Subcutaneous preadipocyte (primary cell): Measurements from ENCODE around the gene PCDHGB3. TPM values are rescaled to one million over a fixed set of nuclear protein-coding genes. Genes with fewer than 3 reads are reported as not detected.

Source experiments
- total RNA-seq: library from RNA; depleted of rRNA; stranded (reverse); fragments of >200 nt; gene quantifications from 2 replicates; pipeline ENCODE4 v1.2.3, GENCODE V29; 2012

Gene PCDHGB3
- total RNA-seq, 1 donor, result 2.2 TPM

GRCh38 chr5:141407790-141408505, 37.9 kb downstream of the PCDHGB3 start, which contains the start of gene PCDHGB6:
TSS of gene PCDHGB6 (plus strand) at chr5:141408021. CDS start at chr5:141408203, 182 bp downstream.

GRCh38 chr5:141412854-141413539, 43.0 kb downstream of the PCDHGB3 start, which contains the start of gene PCDHGA10:
TSS of gene PCDHGA10 (plus strand) at chr5:141412987. CDS start at chr5:141413176, 189 bp downstream.

GRCh38 chr5:141417494-141418172, 47.6 kb downstream of the PCDHGB3 start, which contains the start of gene PCDHGB7:
TSS of gene PCDHGB7 (plus strand) at chr5:141417677. CDS start at chr5:141417860, 183 bp downstream.

GRCh38 chr5:141420855-141421488, 50.9 kb downstream of the PCDHGB3 start, which contains the start of gene PCDHGA11:
TSS of gene PCDHGA11 (plus strand) at chr5:141421051. CDS start at chr5:141421228, 177 bp downstream.

Other genes with a start within 250 kb of the PCDHGB3 start
- 0.37 TPM in 1 of 2 replicates, not detected in the other for gene PCDHB4, start 248.4 kb upstream of the PCDHGB3 start, total RNA-seq
- gene PCDHB5, start 235.0 kb upstream of the PCDHGB3 start, total RNA-seq, result under 0.01 and 0.20 TPM in 2 replicates
- under 0.01 TPM in 2 replicates for gene PCDHB6, start 220.2 kb upstream of the PCDHGB3 start, total RNA-seq
- gene PCDHB7, start 197.6 kb upstream of the PCDHGB3 start, total RNA-seq, result 0.37 TPM in 1 of 2 replicates, not detected in the other
- gene PCDHB8, start 192.5 kb upstream of the PCDHGB3 start, total RNA-seq, result under 0.01 TPM in 2 replicates
- gene PCDHB16, start 187.9 kb upstream of the PCDHGB3 start, total RNA-seq, result 0.20 and 0.37 TPM in 2 replicates
- under 0.01 TPM in 2 replicates for gene PCDHB9, start 183.1 kb upstream of the PCDHGB3 start, total RNA-seq
- under 0.01 TPM in 2 replicates for gene PCDHB10, start 177.9 kb upstream of the PCDHGB3 start, total RNA-seq
- 0.37 TPM in 1 of 2 replicates, not detected in the other for gene PCDHB11, start 170.6 kb upstream of the PCDHGB3 start, total RNA-seq
- gene PCDHB12, start 161.5 kb upstream of the PCDHGB3 start, total RNA-seq, result not detected in 2 replicates
- under 0.01 TPM in 2 replicates for gene PCDHB13, start 156.3 kb upstream of the PCDHGB3 start, total RNA-seq
- under 0.01 and 0.20 TPM in 2 replicates for gene PCDHB14, start 146.9 kb upstream of the PCDHGB3 start, total RNA-seq
- gene PCDHB15, start 124.8 kb upstream of the PCDHGB3 start, total RNA-seq, result under 0.01 TPM in 1 of 2 replicates, not detected in the other
- gene SLC25A2, start 66.2 kb upstream of the PCDHGB3 start, total RNA-seq, result 0.37 and 0.39 TPM in 2 replicates
- 33.1 and 40.5 TPM in 2 replicates for gene TAF7, start 49.5 kb upstream of the PCDHGB3 start, total RNA-seq
- 0.37 and 0.59 TPM in 2 replicates for gene PCDHGA1, start 39.7 kb upstream of the PCDHGB3 start, total RNA-seq
- gene PCDHGA2, start 31.5 kb upstream of the PCDHGB3 start, total RNA-seq, result 1.4 and 1.5 TPM in 2 replicates
- 0.73 and 1.2 TPM in 2 replicates for gene PCDHGA3, start 26.4 kb upstream of the PCDHGB3 start, total RNA-seq
- 0.73 and 1.2 TPM in 2 replicates for gene PCDHGB1, start 20.1 kb upstream of the PCDHGB3 start, total RNA-seq
- 1.5 and 3.5 TPM in 2 replicates for gene PCDHGA4, start 15.2 kb upstream of the PCDHGB3 start, total RNA-seq
- 1.1 and 2.0 TPM in 2 replicates for gene PCDHGB2, start 10.2 kb upstream of the PCDHGB3 start, total RNA-seq
- 0.73 and 1.2 TPM in 2 replicates for gene PCDHGA5, start 6.1 kb upstream of the PCDHGB3 start, total RNA-seq
- 2.2 and 2.9 TPM in 2 replicates for gene PCDHGA6, start 3.6 kb downstream of the PCDHGB3 start, total RNA-seq
- gene PCDHGA7, start 12.5 kb downstream of the PCDHGB3 start, total RNA-seq, result 1.8 and 2.5 TPM in 2 replicates
- gene PCDHGB4, start 17.5 kb downstream of the PCDHGB3 start, total RNA-seq, result 5.9 and 8.8 TPM in 2 replicates
- 1.5 and 1.8 TPM in 2 replicates for gene PCDHGA8, start 22.4 kb downstream of the PCDHGB3 start, total RNA-seq
- 8.8 and 12.1 TPM in 2 replicates for gene PCDHGB5, start 27.7 kb downstream of the PCDHGB3 start, total RNA-seq
- 2.9 and 4.3 TPM in 2 replicates for gene PCDHGA9, start 32.5 kb downstream of the PCDHGB3 start, total RNA-seq
- gene PCDHGB6, start 37.8 kb downstream of the PCDHGB3 start, total RNA-seq, result 2.5 and 2.6 TPM in 2 replicates
- 6.8 and 7.7 TPM in 2 replicates for gene PCDHGA10, start 42.7 kb downstream of the PCDHGB3 start, total RNA-seq
- 5.9 and 6.6 TPM in 2 replicates for gene PCDHGB7, start 47.4 kb downstream of the PCDHGB3 start, total RNA-seq
- gene PCDHGA11, start 50.8 kb downstream of the PCDHGB3 start, total RNA-seq, result 11.8 and 13.9 TPM in 2 replicates
- 19.2 and 22.4 TPM in 2 replicates for gene PCDHGA12, start 60.3 kb downstream of the PCDHGB3 start, total RNA-seq
- 50.2 and 61.0 TPM in 2 replicates for gene PCDHGC3, start 105.7 kb downstream of the PCDHGB3 start, total RNA-seq
- 2.2 and 2.7 TPM in 2 replicates for gene PCDHGC4, start 114.8 kb downstream of the PCDHGB3 start, total RNA-seq
- 2.2 and 2.9 TPM in 2 replicates for gene PCDHGC5, start 118.8 kb downstream of the PCDHGB3 start, total RNA-seq
- gene DIAPH1, start 248.8 kb downstream of the PCDHGB3 start, total RNA-seq, result 19.1 and 34.8 TPM in 2 replicates